Osteoblast (primary cell): Measurements from ENCODE around the gene ERAS. TPM values are rescaled to one million over a fixed set of nuclear protein-coding genes. Genes with fewer than 3 reads are reported as not detected.

Experiments
- DNase-seq: peaks from one replicate; pipeline ENCODE4 v3.0.0; 2011; ENCODE audit warnings: low spot score, mixed read lengths; ENCODE audit not compliant: insufficient read length; ENCODE audit errors: missing footprints
- H2AFZ ChIP-seq: 2 replicates; pipeline ENCODE4 v1.6.0; 2011; ENCODE audit warnings: mild to moderate bottlenecking, low read length
- H3K27ac ChIP-seq: 2 replicates; pipeline ENCODE4 v1.5.1; 2011; ENCODE audit warnings: mild to moderate bottlenecking, low read depth, low read length, moderate library complexity
- H3K27me3 ChIP-seq: 2 replicates; pipeline ENCODE4 v1.6.0; 2012; ENCODE audit warnings: mild to moderate bottlenecking, control low read depth, inconsistent platforms, low read length, moderate library complexity; ENCODE audit not compliant: insufficient read depth
- H3K36me3 ChIP-seq: 2 replicates; pipeline ENCODE4 v1.5.1; 2011; ENCODE audit warnings: mild to moderate bottlenecking, low read length, control low read depth, moderate library complexity; ENCODE audit not compliant: insufficient read depth
- H3K4me1 ChIP-seq: 2 replicates; pipeline ENCODE4 v1.5.1; 2011; ENCODE audit warnings: mild to moderate bottlenecking, low read length, control low read depth, moderate library complexity; ENCODE audit not compliant: insufficient read depth
- H3K4me2 ChIP-seq: 2 replicates; pipeline ENCODE4 v1.6.0; 2011; ENCODE audit warnings: mild to moderate bottlenecking, low read length; ENCODE audit not compliant: insufficient read depth
- H3K4me3 ChIP-seq: fragments of 200-600 bp; sonication (generic); 3 replicates; pipeline ENCODE4 v1.5.1; 2012; ENCODE audit warnings: mild to moderate bottlenecking, low read length, inconsistent platforms; ENCODE audit not compliant: insufficient read depth
- H3K79me2 ChIP-seq: 2 replicates; pipeline ENCODE4 v1.6.0; 2012; ENCODE audit warnings: mild to moderate bottlenecking, low read length, control low read depth, inconsistent platforms; ENCODE audit not compliant: insufficient read depth
- H3K9me3 ChIP-seq: 2 replicates; pipeline ENCODE4 v1.5.1; 2011; ENCODE audit warnings: low read depth, low read length, control low read depth
- H4K20me1 ChIP-seq: 2 replicates; pipeline ENCODE4 v1.6.0; 2012; ENCODE audit warnings: mild to moderate bottlenecking, low read length, control low read depth; ENCODE audit not compliant: insufficient read depth
- CTCF ChIP-seq: IDR thresholded peaks from 2 replicates; pipeline ENCODE4 v1.5.1; 2011; ENCODE audit warnings: mild to moderate bottlenecking, low read depth, low read length, moderate library complexity; ENCODE audit errors: extremely low read depth
- total RNA-seq: library from RNA; depleted of rRNA; stranded (reverse); fragments of >200 nt; gene quantifications from 2 replicates; pipeline ENCODE4 v1.2.3, GENCODE V29; 2012

ERAS gene
- total RNA-seq, 1 donor: not detected

GRCh38 chrX:48814722-48815121 lies 11.6 kb upstream of the ERAS start:
- H3K4me3 ChIP-seq: no peak overlapping the region
- no peak overlapping the region for H3K4me2 ChIP-seq

GRCh38 chrX:48815266-48815665 lies 11.0 kb upstream of the ERAS start:
- H3K4me1 ChIP-seq: no peaks in the 10 kb centered on the region
- H2AFZ ChIP-seq: no peak overlapping the region
- no peaks in the 10 kb centered on the region for H3K27me3 ChIP-seq
- no peak overlapping the region for H3K4me3 ChIP-seq
- H3K4me2 ChIP-seq: no peak overlapping the region
- TF ChIP-seq CTCF: no peak
- H3K79me2 ChIP-seq: no peaks in the 10 kb centered on the region
- DNase-seq: no peak
- H3K9me3 ChIP-seq: no peaks in the 10 kb centered on the region
- H3K36me3 ChIP-seq: peaks cover 2% of the 10 kb centered on the region
- no peaks in the 10 kb centered on the region for H4K20me1 ChIP-seq
- no peak overlapping the region for H3K27ac ChIP-seq

More at GRCh38 chrX:48814722-48815121, 11.6 kb upstream of the ERAS start:
- no peak overlapping the region for H2AFZ ChIP-seq
- H3K36me3 ChIP-seq: no peaks in the 10 kb centered on the region
- no peaks in the 10 kb centered on the region for H4K20me1 ChIP-seq
- H3K27me3 ChIP-seq: no peaks in the 10 kb centered on the region
- no peak for DNase-seq
- H3K27ac ChIP-seq: no peak overlapping the region
- no peaks in the 10 kb centered on the region for H3K4me1 ChIP-seq
- H3K9me3 ChIP-seq: no peaks in the 10 kb centered on the region
- no peaks in the 10 kb centered on the region for H3K79me2 ChIP-seq
- no peak for TF ChIP-seq CTCF

GRCh38 chrX:48816014-48816810 lies 10.1 kb upstream of the ERAS start:
- H3K4me3 ChIP-seq: no peak overlapping the region

More at GRCh38 chrX:48816014-48816810, 10.1 kb upstream of the ERAS start:
- Histone ChIP-seq H3K27ac (no peak overlapping the region), H3K4me2 (no peak overlapping the region), H3K4me1 (no peaks in the 10 kb centered on the region), H3K9me3 (no peaks in the 10 kb centered on the region), H3K27me3 (no peaks in the 10 kb centered on the region), H3K36me3 (peaks cover 4% of the 10 kb centered on the region), H4K20me1 (no peaks in the 10 kb centered on the region), H3K79me2 (no peaks in the 10 kb centered on the region), H2AFZ (no peak overlapping the region)
- TF ChIP-seq CTCF: no peak
- DNase-seq: peak; percentile 54
